GM21619 (cell line): ENCODE results near the gene QSER1.

ENCODE experiments used
- ATAC-seq: cut with Tn5 transposase; IDR thresholded peaks from one replicate; pipeline ENCODE4 v1.9.1; 2021; ENCODE audit not compliant: unreplicated experiment

Gene QSER1

GRCh38 chr11:32890843-32891656 is 1.6 kb upstream of the QSER1 start:
- no peak for ATAC-seq

- no peak for ATAC-seq
Measured at GRCh38 chr11:32891657-32892354, 805 bp upstream of the QSER1 start.

- no peak for ATAC-seq
Measured at GRCh38 chr11:32893093-32893342, 407 bp downstream of the QSER1 start.

GRCh38 chr11:32893343-32894148 is 935 bp downstream of the QSER1 start:
- peak; percentile 33 for ATAC-seq

- no peak for ATAC-seq
Measured at GRCh38 chr11:32894149-32894827, 1.7 kb downstream of the QSER1 start.

- no peak for ATAC-seq
Measured at GRCh38 chr11:32894921-32895320, 2.3 kb downstream of the QSER1 start.

- no peak for ATAC-seq
Measured at GRCh38 chr11:32895471-32895870, 2.9 kb downstream of the QSER1 start.

GRCh38 chr11:32897103-32897502 is 4.5 kb downstream of the QSER1 start:
- no peak for ATAC-seq

- peak; percentile 73 for ATAC-seq
Measured at GRCh38 chr11:32899438-32899837, 6.8 kb downstream of the QSER1 start.

- ATAC-seq = no peak
Measured at GRCh38 chr11:32902089-32902665, 9.6 kb downstream of the QSER1 start.

- no peak for ATAC-seq
Measured at GRCh38 chr11:32905028-32905667, 12.5 kb downstream of the QSER1 start.

GRCh38 chr11:32908619-32909018 is 16.0 kb downstream of the QSER1 start:
- no peak for ATAC-seq

- ATAC-seq = no peak
Measured at GRCh38 chr11:32911413-32911812, 18.8 kb downstream of the QSER1 start.

- no peak for ATAC-seq
Measured at GRCh38 chr11:32913445-32913844, 20.8 kb downstream of the QSER1 start.

- no peak for ATAC-seq
Measured at GRCh38 chr11:32916361-32916760, 23.8 kb downstream of the QSER1 start.

- ATAC-seq = no peak
Measured at GRCh38 chr11:32916994-32917393, 24.4 kb downstream of the QSER1 start.

- ATAC-seq = no peak
Measured at GRCh38 chr11:32918427-32918826, 25.8 kb downstream of the QSER1 start.

GRCh38 chr11:32919338-32919737 is 26.7 kb downstream of the QSER1 start:
- ATAC-seq = no peak

GRCh38 chr11:32920570-32920969 is 28.0 kb downstream of the QSER1 start:
- no peak for ATAC-seq

GRCh38 chr11:32921204-32921603 is 28.6 kb downstream of the QSER1 start:
- no peak for ATAC-seq
